ENCODE measurements around the gene MCTP1. TPM values are rescaled to one million over a fixed set of nuclear protein-coding genes. Genes with fewer than 3 reads are reported as not detected.

Gene MCTP1
- total RNA-seq, 4 donors from 2014 or later, result 28.7 to 117 (median 48.2) TPM

DNA sequence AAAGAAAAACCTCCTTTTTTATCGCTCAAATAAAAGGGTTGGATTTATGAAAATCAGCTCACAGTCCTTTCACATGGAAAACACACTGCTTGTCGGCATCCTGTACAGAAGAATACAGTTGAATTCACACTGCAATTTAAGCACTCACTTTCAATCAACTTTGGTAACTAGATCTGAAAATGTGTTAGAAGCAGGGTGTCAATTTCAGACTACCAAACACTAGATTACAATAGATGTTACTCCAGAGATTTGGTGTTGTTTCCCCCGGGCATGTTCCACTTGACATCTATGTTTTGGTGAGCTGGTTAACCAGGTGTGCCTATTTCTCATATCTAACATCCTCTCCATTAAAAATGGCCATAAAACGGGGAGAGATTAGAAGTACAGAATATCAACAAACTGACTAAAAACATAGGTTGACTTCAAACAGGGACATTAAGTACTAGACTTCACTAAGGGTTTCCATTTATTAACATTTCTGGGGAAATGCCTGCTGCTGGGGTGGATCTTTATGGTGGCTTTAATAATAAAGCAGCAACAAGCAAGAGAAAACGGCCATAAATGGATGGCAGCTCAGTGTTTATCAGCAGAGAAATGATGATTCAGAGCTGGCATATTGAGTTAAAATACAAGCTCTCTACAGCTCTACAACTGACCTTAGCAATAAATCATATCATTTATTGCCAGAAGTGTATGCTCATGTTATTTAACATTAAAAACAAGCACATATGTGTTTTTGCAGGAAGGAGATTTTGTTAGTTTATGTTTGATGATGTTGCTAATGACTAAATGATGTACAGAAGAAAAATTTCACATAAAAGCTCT, 507.6 kb downstream of the MCTP1 start:
- 74 to 75% methylated on average over 5 of the region's 5 CpGs for WGBS, 2 donors
- Histone ChIP-seq H3K27ac (peak overlapping the region in 1 of 4 donors; percentile 3), H3K4me1 (peaks cover 0 to 7% (median 0%) of the 10 kb centered on the region in 4 donors)

DNA sequence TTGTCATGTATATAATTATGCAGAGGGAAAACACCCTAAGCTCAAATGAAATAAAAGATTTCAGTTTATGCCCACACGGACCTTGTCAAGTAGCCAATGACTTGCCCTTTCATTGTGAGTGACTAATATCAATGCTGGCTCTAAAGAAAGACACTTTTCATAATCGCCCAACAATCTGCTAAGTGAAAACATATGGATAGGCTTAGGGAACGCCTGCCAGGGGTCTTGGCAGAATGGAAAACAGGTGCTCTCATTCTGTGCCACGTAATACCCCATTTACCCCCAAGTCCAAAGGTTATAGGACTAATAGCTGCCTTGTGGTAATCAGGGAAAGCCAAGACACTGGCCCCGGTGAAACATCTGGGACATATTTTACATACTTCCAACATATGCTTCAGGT, 508.7 kb downstream of the MCTP1 start:
- H3K4me3 ChIP-seq, result no peak overlapping the region
- H3K36me3 ChIP-seq, result no peaks in the 10 kb centered on the region
- 29 to 31% methylated on average over 5 of the region's 5 CpGs for WGBS, 2 donors
- TF ChIP-seq POLR2A (IDR thresholded peaks at IDR 0.05), result no peak
- TF ChIP-seq, protein P1, sequence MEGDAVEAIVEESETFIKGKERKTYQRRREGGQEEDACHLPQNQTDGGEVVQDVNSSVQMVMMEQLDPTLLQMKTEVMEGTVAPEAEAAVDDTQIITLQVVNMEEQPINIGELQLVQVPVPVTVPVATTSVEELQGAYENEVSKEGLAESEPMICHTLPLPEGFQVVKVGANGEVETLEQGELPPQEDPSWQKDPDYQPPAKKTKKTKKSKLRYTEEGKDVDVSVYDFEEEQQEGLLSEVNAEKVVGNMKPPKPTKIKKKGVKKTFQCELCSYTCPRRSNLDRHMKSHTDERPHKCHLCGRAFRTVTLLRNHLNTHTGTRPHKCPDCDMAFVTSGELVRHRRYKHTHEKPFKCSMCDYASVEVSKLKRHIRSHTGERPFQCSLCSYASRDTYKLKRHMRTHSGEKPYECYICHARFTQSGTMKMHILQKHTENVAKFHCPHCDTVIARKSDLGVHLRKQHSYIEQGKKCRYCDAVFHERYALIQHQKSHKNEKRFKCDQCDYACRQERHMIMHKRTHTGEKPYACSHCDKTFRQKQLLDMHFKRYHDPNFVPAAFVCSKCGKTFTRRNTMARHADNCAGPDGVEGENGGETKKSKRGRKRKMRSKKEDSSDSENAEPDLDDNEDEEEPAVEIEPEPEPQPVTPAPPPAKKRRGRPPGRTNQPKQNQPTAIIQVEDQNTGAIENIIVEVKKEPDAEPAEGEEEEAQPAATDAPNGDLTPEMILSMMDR (IDR thresholded peaks at IDR 0.05), result no peak
- TF ChIP-seq EP300 (IDR thresholded peaks at IDR 0.05), result no peak
- no peaks in the 10 kb centered on the region for H3K9me3 ChIP-seq
- H3K27ac ChIP-seq, result peak overlapping the region in 1 of 4 donors; percentile 36
- peaks cover 0 to 7% (median 0%) of the 10 kb centered on the region in 4 donors for H3K4me1 ChIP-seq
- DNase-seq (ENCODE audit: low spot score in 2 of 2), result no peak
- no peaks in the 10 kb centered on the region for H3K27me3 ChIP-seq

More for the DNA sequence above, 507.6 kb downstream of the MCTP1 start:
- no peak overlapping the region for H3K4me3 ChIP-seq
- no peak for DNase-seq (ENCODE audit: low spot score in 2 of 2)
- TF ChIP-seq, protein P1 (IDR thresholded peaks at IDR 0.05), result no peak
- TF ChIP-seq EP300 (IDR thresholded peaks at IDR 0.05) (no peak), POLR2A (IDR thresholded peaks at IDR 0.05) (no peak)
- H3K36me3 ChIP-seq, result no peaks in the 10 kb centered on the region
- no peaks in the 10 kb centered on the region for H3K27me3 ChIP-seq
- H3K9me3 ChIP-seq, result no peaks in the 10 kb centered on the region

DNA sequence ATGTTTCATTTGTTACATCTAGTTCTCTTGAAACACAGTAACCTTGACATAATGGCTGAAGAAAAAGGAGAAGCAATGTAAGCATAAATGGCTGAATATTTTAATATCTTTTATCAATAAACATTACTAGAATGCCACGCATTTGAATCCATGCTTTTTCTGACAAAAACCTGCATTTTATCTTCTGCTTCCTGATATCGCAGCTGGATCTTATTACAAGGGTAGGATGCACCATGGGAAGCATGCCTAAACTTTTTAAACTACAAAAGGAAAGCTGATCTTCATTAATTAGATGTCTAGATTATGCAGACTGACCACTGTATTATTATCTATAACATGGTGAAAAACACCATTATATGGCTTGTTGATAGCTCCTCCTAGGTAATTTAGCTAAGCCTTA, 509.8 kb downstream of the MCTP1 start:
- Histone ChIP-seq H3K4me1 (peaks cover 0 to 7% (median 0%) of the 10 kb centered on the region in 4 donors), H3K36me3 (no peaks in the 10 kb centered on the region), H3K27ac (no peak overlapping the region), H3K27me3 (no peaks in the 10 kb centered on the region), H3K4me3 (no peak overlapping the region), H3K9me3 (no peaks in the 10 kb centered on the region)
- WGBS, 2 donors, result 72 to 73% methylated on average over 2 of the region's 2 CpGs
- no peak for DNase-seq (ENCODE audit: low spot score in 2 of 2)
- TF ChIP-seq, protein P1 (IDR thresholded peaks at IDR 0.05), result no peak
- TF ChIP-seq POLR2A (IDR thresholded peaks at IDR 0.05) (no peak), EP300 (IDR thresholded peaks at IDR 0.05) (no peak)

DNA sequence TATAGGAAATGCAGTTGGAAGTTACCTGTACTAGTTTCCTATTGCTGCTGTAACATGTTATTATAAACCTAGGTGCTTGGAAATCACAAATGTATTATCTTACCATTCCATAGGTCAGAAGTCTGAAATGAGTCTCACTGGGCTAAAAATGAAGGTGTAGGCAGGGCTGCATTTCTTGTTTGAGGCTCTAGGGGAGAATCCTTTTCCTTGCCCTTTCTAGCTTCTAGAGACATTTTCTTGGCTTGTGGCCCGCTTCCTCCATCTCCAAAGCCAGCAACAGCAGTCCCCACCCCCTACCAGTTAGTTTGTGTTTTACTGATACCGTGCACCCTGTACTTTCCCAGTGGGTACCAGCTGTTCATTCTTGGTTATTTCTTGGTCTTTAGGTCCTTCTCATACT, 513.2 kb downstream of the MCTP1 start:
- 83 to 88% methylated on average over 2 of the region's 2 CpGs for WGBS, 2 donors
- Histone ChIP-seq H3K36me3 (no peaks in the 10 kb centered on the region), H3K4me1 (peaks cover 0 to 7% (median 0%) of the 10 kb centered on the region in 4 donors), H3K9me3 (peaks cover 0 to 3% (median 0%) of the 10 kb centered on the region in 4 donors), H3K27me3 (no peaks in the 10 kb centered on the region), H3K27ac (no peak overlapping the region), H3K4me3 (no peak overlapping the region)
- TF ChIP-seq, protein P1 (IDR thresholded peaks at IDR 0.05), result no peak
- TF ChIP-seq EP300 (IDR thresholded peaks at IDR 0.05) (no peak), POLR2A (IDR thresholded peaks at IDR 0.05) (no peak)
- DNase-seq (ENCODE audit: low spot score in 2 of 2), result no peak

DNA sequence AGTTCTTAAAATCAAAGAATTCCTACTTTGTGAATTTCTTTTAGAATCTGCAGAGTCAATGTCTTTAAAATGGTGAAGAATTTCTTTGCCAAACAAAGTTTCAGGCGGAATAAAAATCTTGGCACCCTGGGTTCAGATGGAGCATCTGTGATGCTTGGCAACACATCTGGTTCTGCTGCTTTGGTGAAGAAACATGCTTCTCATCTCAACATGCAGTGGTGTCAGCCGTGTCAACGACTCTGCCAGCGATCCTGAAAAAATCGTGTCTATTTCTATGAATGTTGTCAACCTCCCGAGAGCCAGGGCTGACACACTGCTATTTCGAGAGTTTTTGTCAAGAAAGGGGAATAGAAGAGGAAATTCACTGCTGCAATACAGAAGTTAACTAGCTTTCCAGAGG, 514.9 kb downstream of the MCTP1 start:
- 61 to 80% methylated on average over 7 of the region's 7 CpGs for WGBS, 2 donors
- Histone ChIP-seq H3K27me3 (no peaks in the 10 kb centered on the region), H3K4me3 (no peak overlapping the region), H3K4me1 (no peaks in the 10 kb centered on the region), H3K9me3 (peaks cover 0 to 5% (median 0%) of the 10 kb centered on the region in 4 donors), H3K27ac (no peak overlapping the region), H3K36me3 (no peaks in the 10 kb centered on the region)
- TF ChIP-seq EP300 (IDR thresholded peaks at IDR 0.05), result no peak
- TF ChIP-seq, protein P1 (IDR thresholded peaks at IDR 0.05), result no peak
- TF ChIP-seq POLR2A (IDR thresholded peaks at IDR 0.05), result no peak
- no peak for DNase-seq (ENCODE audit: low spot score in 2 of 2)

All from tibial nerve (tissue), 4 donors.